HG03460 (cell line): ENCODE data around the gene TECTB.
"Not testable (repeated sequence)": the region's sequence is repeated elsewhere in the genome, so short reads cannot be mapped to it uniquely, and the experiment has no call there.

Source experiments
- ATAC-seq: cut with Tn5 transposase; IDR thresholded peaks from one replicate; pipeline ENCODE4 v1.9.1; 2021; ENCODE audit not compliant: unreplicated experiment

The TECTB gene

DNA sequence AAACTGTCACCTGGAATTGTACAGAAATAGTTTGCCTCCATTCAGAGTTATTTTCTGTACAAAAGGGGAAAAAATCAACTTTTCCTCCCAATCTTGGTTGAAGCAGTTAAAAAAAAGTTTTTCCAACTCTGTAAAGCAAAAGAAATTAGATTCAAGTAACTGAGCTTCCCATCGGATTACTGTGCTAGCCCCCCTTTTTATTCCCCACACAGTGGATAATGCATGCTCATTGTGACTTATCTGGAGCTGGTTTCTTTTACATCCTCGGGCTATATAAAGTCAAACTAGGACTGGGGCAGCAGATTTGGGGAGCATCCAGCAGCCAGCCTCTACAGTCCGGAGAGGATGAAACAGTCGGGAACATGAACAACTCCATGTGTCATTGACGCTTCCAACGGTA is at the start of gene TECTB:
TSS of gene TECTB (plus strand) at position 301 of the 400 bp plus-strand sequence. CDS start 335 bp downstream, outside the sequence.
- no peak for ATAC-seq

DNA sequence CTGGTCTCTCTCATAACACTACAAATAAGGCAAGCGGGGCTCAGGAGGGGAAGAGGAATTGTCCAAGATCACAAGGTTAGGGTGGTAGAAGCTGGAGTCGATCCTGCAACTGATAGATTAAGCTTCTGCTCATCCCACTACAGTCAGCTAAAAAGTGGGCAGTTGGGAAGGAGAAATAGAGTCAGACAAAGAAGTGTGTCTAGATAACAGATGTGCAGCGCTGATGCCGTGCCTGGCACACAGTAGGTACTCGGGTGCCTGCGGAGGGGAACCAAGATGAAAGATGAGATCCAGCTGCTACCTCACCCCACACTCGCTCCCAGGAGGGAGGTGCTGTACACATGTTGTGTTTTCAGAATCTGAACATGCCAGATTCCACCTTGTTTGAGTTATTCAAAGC is 48.1 kb upstream of the TECTB start:
- ATAC-seq: no peak

DNA sequence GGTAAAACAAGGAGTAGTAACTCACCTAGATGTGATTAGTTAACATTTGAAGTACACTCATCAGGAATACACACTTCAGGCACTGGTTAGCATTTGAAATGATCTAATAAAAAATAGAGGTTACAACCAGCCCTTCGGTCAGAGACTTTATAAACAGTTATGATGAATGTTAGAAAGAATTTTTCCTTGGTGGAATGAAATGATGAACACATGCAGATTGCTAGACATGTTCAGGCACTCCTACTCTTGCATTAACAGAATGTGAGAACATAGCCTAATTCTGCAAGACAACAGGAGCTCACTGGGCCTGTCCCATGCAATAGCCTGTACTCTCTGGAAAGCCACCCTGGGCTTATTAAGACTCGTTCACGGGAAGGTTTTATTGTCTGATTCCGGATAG is 47.3 kb upstream of the TECTB start:
- no peak for ATAC-seq

DNA sequence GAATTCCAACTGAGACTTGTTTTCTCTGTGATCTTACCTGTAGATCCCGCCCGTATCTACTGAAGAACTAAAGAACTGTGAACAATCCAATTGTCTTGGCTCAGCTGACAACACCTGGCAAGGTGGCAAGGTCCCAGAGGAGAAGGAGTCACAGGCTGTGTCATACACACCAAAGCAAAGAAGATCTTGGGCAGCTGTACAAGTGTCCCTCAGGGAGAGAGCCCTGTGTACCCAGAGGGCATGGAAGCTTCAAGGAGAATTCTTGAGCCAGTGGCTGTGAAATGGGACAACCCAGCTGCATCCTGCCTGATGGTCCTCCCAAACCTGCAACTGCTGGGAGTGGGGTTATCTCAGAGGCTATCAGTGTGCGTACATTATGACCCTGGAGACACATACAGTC is 46.7 kb upstream of the TECTB start:
- no peak for ATAC-seq

DNA sequence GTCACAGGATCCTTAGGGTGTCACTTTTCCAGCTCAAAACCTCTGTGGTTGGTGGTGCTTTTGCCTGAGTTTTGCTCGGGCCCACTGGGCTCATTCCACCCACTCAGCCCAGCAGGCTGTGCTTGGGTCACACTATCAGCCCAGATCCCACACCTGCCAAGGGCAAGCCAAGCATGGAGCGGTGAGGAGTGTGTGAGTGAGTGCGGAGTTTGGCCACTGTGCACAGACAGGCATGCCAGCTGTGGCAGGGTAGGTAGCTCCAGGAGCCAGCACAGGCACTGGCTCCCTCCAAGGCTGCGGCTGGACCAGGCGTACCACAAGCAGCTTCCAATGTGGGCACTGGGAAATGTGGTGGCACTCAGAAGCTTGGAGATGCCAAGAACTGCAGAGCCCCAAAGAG is 43.9 kb upstream of the TECTB start:
- ATAC-seq: no peak

DNA sequence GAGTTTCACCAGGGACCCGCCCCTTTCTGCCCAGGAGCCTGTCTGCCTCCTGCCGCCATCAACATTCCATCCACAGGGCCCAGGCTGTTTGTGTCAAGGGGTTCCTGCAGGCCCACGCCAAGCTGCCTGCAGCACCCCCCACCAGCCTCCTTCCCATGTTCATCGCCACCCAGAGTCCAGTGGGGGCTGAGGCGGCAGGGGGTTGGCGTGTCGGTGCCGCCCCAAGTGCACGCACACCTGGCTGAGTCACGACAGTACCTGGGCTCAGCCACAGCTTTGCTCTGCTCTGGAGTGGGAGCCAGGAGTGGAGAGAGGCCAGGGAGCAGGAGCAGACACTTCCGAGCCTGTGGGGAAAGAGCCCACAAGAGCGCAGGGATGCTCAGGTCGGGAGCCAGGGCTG is 42.8 kb upstream of the TECTB start:
- ATAC-seq: no peak

DNA sequence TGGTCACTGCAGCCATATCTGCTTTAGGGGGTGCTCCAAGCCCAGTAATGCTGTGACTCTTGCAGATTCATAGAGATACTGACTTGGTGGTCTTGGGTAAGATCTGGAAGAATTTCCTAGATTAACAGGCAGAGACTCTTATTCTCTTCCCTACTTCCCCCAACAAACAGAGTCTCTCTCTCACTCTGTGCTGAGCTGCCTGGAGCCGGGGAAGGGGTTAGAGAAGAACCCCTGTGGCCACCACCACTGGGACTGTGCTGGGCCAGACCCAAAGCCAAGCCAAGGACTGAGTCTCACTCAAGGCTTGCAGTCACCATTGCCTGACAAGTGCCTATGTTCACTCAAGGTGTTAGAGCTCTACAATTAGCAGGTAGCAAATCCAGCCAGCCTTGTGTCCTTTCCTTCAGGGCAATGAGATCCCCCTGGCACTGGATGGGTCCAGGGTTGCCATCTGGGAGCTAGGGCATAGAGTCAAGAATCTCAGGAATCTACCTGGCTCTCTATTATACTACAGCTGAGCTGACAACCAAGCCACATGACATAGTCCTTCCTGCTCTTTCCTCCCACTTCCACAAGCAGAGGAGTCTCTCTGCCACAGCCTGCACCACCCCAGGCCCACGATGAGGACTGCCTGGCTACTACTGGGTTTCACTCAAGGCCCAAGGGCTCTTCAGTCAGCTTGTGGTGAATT is 41.4 kb upstream of the TECTB start:
- ATAC-seq: no peak

DNA sequence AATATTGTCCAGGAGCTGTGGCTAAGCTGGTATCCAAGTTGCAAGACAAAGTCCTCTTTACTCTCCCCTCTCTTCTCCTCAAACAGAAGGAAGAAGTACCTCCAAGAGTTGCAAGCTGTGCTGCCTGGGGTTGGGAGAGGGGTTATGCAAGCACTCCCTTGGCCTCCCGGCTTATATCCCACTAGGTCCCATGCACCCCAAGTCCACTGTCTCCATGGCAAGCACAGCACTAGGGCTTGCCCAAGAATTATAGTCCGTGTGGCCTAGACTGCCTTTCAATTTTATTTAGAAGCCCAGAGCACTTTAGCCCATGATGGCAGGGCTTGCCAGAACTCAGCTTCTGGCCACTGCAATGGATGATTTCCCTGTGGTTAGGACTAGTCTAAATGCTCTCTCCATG is 40.4 kb upstream of the TECTB start:
- ATAC-seq: no peak

DNA sequence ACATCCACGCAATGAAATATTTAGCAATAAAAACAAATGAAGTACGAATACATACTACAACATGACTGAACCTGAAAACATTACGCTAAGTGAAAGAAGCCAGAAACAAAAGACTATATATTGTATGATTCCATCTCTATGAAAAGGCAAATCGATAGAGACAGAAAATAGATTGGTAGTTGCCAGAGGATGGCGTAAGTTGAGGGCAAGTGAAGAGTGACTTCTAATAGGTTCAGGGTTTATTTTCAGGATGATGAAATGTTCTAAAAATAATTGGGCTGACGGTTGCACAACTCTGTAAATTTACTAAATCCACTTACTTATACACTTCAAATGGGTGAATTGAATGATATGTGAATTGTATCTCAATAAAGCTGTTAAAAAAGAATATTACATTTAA is 39.5 kb upstream of the TECTB start:
- ATAC-seq: no peak

DNA sequence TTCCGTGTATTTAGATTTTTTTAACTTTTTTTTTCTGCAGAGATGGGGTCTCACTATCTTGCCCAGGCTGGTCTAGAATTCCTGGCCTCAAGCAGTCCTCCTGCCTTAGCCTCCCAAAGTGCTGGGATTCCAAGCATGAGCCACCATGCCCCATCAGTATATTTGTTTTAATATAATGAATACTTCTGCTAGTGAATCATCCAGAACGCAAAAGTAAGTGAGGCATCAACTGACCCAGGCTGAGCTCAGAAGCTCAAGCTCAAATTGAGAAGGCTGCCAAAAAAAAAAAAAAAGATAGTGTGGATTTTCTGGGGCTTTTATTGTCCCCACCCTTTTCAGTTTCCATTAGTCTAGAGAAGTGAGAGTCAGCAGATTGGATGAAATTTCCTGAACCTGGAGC is 39.0 kb upstream of the TECTB start:
- ATAC-seq: no peak

DNA sequence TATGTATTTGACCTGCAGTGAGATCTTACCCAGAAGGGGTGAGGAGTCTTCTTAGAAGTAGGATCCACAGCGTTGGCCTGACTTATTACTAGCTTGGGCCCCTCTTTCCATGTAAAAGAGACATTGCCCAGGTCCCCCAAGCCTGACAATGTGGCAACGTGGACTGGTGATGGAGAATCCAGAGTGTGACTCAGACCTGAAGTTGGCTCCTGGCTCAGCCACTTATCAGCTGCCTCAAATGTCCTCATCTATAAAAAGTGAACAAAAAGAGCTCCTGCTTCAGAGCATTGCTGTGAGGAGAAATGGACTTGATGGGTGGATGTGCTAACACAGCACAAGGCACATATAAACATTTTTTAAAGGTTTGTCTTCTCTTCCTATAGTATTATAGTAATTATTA is 35.4 kb upstream of the TECTB start:
- no peak for ATAC-seq

DNA sequence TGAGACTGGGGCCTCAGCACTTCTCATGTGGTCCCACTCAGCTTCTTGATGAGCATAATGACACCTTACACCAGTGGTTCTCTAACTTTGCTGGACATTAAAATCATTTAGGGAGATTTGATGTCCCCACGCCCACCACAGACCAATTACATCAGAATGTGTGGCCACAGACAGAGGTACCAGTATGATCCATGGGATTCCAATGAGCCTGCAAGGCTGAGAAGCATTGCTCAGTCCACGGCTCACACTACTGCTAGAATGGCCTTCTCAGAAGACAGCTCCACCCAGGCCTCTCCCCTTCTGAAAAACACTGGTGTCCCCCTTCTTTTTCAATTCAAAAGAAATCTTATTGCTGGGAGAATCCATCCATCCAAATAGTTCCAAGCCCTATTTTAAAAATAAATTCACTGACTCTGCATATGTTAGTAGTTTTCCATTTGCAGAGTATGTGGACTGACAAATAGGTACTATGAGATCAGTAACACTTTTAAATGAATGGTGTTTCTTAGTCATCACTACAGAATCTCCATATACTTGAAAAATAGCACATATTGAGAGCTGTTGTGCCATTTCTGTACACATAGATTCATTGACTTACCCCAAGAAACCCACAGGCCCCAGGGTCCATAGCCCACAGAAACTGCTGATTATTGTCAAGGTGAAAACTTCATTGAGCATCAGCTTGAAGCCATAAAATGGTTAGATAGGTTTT is 34.5 kb upstream of the TECTB start:
- ATAC-seq: no peak

DNA sequence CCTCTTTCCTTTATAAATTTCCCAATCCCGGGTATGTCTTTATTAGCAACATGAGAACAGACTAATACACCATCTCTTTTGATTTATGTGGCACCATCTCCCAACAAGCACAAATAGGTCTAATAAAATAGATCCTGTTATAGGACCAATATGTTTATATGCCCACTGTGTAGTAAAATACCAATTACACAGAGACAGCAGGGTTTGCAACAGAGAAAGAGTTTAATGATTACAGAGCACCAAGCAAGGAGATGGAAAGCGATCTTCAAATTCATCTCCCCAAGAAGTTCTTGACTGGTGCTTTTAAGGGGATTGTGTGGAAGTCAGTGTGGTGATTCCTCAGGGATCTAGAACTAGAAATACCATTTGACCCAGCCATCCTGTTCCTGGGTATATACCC is 33.5 kb upstream of the TECTB start:
- ATAC-seq: no peak

DNA sequence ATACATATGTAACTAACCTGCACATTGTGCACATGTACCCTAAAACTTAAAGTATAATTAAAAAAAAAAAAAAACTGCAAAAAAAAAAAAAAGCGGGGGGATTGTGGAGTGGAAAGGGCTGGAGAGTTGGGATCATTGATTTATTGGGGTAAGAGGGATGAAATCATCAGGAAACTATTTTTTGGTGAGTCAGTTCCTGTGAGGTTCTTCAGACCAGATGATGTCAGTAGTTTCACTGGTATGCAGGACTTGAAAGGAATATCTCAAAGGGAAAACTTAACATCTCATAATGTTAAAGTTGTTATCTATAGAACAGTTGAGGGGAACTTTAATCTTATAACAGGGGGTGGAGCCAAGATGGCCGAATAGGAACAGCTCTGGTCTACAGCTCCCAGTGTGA is 32.6 kb upstream of the TECTB start:
- ATAC-seq: no peak

DNA sequence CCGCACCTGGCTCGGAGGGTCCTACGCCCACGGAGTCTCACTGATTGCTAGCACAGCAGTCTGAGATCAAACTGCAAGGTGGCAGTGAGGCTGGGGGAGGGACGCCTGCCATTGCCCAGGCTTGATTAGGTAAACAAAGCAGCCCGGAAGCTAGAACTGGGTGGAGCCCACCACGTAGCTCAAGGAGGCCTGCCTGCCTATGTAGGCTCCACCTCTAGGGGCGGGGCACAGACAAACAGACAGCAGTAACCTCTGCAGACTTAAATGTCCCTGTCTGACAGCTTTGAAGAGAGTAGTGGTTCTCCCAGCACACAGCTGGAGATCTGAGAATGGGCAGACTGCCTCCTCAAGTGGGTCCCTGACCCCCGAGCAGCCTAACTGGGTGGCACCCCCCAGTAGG is 32.0 kb upstream of the TECTB start:
- ATAC-seq: not testable (repeated sequence)

DNA sequence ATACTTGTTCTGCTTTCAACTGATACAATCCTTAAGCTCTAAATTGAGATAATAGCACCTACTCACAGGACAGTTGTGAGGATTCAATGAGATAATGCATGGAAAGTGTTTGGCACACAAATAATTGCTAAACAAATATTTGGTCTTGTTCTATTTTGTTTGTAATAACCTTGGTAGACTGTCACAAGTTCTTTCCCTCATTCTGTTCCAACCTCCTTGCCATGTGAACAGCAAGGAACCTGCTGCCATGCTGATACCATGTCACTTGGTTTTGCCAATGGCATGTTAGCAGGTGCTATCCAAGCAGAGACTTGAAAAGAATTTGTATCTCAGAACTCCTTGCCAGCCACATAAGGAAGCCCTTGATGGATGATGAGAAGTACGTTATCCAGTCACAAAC is 24.8 kb upstream of the TECTB start:
- no peak for ATAC-seq

DNA sequence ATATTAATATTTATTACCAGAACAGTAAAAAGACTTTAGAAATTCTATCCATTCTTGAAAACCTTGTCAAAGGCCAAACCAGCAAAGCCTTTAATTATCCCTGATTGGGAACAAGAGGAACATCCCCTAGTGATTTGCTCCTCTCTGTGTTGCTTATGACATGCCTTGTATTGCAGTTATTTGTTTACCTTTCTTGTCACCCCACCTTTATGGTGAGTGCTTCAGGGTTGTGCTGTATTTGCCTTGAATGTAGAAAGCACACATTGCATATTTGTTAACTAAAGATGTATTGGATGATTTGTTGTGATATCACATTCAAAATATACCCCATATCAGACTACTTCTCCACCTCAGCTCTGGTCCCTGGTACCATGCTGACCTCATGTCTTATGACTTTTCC is 23.5 kb upstream of the TECTB start:
- ATAC-seq: no peak

DNA sequence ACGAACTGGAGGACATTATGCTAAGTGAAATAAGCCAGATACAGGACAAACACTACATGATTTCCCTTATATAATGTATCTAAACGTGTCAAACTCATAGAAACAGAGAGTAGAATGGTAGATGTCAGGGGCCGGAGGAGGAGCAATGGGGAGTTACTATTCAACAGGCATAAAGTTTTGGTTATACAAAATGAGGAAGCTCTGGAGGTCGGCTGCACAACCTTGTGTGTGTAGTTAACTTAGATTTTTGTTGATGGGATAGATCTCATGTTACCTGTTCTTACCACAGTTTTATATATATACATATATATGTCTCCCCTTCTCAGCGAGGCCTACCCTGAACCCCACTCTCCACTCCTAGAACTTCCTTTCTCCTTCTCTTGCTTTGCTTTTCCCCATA is 22.4 kb upstream of the TECTB start:
- no peak for ATAC-seq

DNA sequence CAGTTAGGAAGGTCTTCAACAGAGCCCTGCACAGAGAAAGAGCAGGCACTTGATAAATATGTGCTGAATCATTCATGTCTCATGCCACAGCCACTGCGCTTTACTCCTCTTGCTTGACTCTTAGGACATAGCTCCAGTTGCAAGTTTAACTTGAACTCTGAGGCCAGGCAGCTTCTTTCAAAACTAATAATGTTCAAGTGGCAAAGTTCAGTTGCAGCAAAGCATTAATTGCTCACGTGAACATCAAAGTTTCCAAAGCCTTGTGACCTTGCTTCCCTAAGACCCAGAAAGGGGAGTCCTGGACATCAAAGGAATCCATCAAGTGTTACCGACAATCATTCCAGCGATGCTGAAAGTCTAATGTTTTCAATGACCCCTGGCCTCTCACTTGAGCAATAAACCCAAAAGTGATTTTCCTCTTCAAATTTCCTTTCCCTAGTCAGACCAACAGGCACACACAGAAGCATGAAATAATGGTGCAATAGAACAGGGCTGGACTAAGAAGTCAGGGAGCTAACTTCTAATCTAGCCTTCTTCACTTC is 21.8 kb upstream of the TECTB start:
- ATAC-seq: no peak

DNA sequence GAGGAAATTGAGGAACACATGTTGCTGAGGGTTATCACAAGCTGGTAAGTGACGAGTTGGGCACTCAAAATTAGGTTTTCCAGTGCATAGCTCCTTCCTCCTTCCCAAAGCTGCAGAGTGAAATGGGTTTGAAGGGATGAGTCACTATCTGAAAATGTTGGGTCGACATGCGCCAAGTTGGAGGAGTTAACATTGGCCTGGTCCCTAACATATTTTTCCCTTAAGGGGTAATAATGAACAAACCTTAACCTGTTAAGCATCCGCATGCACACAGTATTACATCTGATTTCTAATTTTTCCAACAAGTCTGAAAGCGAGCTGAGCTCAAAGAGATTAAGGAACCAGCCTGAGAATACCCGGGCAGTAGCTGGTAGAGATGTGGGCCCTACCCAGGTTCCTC is 20.7 kb upstream of the TECTB start:
- ATAC-seq: no peak

DNA sequence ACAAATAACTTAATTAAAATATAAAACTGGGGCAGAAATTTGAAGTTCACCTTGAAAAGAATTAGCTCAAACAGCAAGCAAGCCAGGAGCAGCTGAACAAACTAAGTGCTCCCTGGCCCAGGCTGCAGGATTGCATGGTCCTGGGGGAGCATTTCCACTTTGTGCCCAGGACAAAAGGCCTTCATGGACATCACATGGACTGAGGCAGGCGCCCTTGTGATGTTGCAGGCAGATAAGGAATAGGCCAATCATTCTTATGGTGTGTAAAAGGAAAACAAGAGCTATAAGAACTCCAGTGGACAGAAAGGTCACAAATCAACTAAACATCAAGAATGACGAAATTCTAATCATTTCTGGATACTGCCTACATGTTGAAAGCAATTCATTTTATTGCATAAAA is 17.5 kb upstream of the TECTB start:
- no peak for ATAC-seq

DNA sequence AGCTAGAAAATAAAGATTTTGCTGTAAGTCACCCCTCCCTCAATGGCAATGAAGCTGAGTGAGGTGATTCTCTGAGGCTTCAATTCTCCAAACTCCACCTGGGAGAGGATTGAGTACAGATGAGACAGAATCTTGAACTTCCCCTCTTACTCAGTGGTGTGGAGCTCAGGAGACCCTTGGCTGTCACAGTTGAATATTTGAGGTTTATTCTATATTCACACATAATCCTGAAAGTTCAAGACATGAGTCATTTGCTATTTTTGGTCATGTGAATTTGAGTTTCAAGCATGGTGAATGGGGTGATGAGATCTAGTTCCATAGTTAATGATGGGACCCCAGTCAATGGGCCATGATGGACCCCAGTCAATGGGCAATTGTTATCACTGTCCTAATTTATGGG is 13.9 kb upstream of the TECTB start:
- no peak for ATAC-seq

DNA sequence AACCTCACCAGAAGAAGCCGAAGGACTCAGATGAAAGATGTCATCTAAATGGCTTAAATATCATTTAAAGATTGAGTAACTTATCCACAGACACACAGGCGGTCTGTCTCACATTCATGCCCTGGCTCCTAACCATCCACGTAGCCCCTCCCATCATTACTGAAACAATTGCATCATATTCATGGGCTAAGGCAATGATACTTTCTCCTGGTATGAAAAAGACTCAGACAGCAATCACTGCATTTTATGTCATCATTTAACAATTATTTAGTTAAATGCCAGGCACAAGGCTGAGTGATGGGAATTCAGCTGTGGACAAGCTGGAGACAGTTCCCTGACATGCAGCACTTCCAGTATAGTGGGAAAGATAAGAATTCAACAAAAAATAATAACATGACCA is 11.2 kb upstream of the TECTB start:
- no peak for ATAC-seq
